Activated CD4-positive, alpha-beta T cell treated with anti-CD3 and anti-CD28 coated beads, Interleukin-2, amount 50 U/mL, for 4 hours (primary cell): ENCODE results near the gene KCNK4.

ENCODE experiments used
- DNase-seq, 2 experiments: peaks; one replicate each; pipeline ENCODE4 v3.0.0-alpha.2; 2020

Gene KCNK4

DNA sequence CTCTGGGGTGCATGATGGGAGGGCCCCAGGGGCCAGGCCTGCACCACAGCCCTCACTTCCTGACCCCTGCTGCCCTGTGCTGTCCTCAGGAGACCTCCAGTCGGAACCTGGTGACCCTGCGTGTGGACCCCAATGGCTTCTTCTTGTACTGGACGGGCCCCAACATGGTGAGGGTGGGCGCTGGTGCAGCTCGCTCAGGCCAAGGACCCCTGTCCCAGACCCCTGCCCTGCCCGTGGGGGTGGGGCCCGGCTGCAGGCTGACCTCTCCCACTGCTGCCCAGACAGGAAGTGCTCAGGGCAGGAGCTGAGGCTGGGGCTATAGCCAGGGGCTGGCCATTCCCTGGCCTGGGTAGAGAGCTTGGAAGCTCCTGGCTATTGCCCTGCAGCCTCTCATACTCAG lies 36.8 kb upstream of the KCNK4 start:
- DNase-seq = no peak

DNA sequence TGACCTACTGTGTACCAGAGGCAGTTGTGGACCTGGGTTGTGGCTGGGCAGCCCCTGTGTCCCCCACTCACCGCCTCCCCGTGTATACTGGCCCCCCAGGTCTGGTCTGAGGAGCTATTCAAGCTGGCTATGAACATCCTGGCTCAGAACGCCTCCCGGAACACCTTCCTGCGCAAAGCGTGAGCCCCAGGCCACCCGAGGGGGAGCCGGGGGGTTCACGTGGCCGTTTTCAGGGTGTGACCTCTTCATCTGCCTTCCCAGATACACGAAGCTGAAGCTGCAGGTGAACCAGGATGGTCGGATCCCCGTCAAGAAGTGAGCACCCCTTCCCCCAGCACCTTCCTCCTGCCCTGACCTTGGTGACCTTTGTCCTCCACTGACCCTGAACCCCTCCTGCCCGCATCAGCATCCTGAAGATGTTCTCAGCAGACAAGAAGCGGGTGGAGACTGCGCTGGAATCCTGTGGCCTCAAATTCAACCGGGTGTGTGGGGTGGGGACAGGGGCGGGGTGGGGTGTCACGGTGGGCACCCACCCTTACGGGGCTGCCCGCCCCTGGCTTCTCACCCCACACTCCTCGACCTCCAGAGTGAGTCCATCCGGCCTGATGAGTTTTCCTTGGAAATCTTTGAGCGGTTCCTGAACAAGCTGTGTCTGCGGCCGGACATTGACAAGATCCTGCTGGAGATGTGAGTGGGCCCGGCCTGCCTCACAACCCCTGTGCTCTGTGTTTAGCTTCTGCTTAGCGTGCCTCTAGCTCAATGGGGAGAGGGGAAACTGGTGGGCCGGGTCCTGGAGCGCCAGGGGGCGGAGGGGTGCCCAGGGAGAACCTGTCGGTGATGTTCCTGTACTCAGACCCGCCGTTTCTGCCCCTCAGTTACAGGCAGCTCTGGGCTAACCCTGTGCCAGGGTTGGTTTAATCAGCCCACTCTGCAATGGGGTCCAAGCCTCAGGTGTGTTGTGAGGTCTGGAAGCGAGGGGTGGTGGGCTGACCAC lies 35.7 kb upstream of the KCNK4 start:
- no peak for DNase-seq

DNA sequence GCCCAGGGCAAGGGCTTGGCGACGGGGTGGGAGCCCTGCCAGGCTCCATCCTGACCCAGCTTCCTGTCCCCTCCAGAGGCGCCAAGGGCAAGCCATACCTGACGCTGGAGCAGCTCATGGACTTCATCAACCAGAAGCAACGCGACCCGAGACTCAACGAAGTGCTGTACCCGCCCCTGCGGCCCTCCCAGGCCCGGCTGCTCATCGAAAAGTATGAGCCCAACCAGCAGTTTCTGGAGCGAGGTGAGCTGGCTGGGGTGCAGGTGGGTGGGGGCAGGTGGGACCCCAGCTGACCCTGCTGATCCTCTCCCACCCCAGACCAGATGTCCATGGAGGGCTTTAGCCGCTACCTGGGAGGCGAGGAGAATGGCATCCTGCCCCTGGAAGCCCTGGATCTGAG lies 34.8 kb upstream of the KCNK4 start:
- DNase-seq = no peak

DNA sequence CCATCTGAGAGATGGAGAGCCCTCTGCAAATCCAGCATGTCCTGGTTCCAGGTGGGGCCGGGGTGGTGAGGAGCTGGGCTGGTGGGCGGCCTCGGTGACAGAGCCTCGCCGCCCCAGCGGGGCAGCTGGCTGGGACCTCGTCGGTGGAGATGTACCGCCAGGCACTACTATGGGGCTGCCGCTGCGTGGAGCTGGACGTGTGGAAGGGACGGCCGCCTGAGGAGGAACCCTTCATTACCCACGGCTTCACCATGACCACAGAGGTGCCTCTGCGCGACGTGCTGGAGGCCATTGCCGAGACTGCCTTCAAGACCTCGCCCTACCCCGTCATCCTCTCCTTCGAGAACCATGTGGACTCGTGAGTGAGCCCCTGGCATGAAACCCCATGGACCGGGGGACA lies 32.7 kb upstream of the KCNK4 start:
- DNase-seq = no peak

DNA sequence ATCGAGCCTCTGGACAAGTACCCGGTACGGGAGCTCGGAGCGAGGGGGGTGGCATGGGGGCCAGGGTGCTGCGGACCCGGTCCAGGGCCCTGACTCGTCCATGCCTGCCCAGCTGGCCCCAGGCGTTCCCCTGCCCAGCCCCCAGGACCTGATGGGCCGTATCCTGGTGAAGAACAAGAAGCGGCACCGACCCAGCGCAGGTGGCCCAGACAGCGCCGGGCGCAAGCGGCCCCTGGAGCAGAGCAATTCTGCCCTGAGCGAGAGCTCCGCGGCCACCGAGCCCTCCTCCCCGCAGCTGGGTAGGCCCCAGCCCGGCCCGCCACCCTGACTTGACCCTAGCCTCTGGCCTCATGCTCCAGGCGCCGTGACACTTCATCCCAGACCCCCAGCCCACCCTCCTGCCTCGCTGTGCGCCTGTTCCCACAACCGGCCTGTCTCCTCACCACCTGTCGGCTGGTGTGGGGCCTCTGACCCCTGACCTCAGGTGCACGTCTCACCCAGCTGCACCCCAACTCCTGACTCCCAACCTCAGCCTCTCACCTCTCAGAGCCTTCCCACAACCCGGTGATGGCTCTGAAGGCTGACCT lies 32.1 kb upstream of the KCNK4 start:
- DNase-seq = no peak

DNA sequence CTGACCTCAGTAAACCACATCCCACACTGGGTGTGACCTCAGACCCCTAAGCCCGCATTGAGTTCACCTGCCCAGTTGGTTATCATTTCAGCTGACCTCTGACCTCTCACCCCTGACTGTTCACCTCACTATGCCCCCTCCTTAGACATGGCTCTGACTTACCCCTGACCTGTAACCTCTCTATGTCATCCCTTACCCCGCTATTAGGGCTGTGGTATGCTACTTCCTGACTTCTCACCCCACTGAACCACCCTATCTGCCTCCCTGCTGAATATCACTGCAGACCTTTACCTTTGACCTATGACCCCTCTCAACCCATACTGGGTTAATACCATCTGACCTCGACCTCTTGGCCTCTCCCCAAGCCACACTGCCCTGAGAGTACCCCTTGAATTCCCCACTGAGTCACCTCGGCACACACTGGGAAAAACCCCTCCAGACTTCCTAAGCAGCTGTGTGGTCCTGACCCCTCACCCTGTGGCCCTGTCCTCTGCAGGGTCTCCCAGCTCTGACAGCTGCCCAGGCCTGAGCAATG lies 31.5 kb upstream of the KCNK4 start:
- no peak for DNase-seq

DNA sequence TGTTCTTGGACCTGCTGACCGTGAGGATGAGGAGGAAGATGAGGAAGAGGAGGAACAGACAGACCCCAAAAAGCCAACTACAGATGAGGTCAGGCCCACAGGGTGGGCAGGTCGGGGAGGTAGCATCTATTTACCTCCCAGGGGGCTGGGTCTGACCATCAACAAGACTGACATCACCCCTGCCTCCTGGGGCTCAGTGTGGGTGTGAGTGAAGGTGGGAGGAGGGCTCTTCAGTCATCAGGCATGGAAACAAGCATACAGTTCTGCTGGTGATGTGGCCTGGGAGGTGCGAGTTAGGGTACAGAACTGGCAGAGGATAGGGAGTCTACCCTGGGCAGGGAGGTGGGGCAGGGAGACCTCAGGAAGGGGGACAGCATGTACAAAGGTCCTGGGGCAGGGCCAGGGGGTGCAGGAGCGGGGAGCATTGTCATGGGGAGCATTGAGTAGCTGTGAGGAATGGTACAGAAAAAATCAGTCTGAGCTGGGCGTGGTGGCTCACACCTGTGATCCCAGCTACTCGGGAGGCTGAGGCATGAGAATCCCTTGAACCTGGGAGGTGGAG lies 30.9 kb upstream of the KCNK4 start:
- DNase-seq = no peak

DNA sequence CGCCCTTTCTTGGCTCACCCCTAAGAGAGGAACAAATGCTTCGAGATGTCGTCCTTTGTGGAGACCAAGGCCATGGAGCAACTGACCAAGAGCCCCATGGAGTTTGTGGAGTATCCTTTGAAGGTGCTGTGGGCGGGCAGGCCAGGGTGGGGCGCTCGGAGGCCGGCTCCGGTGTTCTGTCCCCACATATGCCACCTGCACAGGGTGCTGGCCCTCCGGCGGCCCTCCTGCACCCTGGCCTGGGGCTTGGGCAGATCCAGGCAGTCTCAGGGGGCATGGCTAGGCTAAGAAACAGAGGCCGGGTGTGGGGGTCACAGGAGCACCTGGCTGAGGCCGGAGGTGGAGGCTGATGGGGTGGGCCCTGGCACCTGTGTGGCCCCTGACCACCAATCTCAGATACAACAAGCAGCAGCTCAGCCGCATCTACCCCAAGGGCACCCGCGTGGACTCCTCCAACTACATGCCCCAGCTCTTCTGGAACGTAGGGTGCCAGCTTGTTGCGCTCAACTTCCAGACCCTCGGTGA lies 29.5 kb upstream of the KCNK4 start:
- DNase-seq = no peak

DNA sequence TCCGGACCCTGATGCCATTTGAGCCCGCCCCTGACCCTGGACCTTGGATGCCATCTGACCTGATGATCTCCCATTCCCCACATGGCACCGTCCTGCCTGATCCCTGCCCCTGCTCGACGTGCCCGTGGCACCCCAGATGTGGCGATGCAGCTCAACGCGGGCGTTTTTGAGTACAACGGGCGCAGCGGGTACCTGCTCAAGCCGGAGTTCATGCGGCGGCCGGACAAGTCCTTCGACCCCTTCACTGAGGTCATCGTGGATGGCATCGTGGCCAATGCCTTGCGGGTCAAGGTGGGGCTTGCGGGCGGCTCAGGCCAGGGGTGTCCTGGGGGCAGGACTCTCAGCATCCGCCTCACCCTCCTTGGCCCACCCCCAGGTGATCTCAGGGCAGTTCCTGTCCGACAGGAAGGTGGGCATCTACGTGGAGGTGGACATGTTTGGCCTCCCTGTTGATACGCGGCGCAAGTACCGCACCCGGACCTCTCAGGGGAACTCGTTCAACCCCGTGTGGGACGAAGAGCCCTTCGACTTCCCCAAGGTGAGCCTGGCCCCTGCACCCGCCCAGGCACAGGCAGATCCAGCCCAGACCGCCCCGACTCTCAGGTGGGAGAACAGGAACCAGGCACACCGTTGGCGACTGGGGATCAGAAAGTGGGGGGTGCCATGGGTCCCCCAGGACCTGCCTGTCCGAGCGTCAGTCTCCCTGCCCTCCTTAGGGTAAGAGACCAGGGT lies 28.7 kb upstream of the KCNK4 start:
- DNase-seq = no peak

DNA sequence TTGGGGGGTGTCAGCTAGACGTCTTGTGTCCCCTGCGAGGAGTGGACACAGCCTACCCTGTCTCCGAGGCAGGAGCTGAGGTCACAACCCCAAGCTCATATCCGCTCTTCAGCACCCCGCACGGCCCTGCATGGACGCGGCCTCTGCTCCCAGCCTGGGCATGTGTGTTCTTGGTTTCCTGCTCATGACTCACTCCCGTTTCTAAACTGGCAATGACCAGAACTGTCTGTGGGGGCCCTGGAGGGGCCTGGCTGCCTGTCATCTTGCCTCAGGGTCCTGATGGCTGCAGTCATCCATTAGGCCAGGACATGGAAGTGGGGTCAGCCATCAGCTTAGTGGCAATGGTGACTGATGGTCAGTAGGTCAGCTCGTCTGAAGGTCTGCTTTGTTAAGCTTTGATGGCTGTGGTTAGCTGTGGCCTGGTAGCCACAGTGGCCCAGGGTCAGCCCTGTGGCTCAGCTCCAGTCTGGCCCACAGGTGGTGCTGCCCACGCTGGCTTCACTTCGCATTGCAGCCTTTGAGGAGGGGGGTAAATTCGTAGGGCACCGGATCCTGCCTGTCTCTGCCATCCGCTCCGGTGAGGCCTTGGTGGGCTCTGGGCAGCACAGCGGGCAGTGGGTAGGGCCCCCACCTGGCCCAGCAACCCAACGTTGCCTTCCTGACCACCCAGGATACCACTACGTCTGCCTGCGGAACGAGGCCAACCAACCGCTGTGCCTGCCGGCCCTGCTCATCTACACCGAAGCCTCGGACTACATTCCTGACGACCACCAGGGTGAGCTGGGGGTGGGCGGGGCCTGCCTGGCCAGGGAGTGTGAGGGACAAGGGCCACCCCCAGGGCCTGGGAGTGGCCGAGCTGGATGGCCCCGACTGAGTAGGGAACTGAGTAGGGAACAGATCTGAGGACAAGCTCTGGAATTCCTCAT lies 27.8 kb upstream of the KCNK4 start:
- DNase-seq = no peak

DNA sequence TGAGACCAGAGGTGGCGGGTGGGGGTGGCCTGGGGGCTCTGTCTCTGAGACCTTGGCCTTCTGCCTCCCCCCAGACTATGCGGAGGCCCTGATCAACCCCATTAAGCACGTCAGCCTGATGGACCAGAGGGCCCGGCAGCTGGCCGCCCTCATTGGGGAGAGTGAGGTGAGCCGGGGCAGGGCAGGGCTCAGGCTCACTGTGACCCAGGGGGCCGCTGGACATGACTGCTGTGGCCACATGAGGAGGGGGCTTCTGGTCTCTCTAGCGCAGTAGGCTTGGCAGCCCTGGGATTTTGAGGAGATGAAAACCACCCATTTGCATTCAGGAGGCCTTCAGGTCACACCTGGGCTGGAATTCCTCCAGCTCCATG lies 27.2 kb upstream of the KCNK4 start:
- no peak for DNase-seq

DNA sequence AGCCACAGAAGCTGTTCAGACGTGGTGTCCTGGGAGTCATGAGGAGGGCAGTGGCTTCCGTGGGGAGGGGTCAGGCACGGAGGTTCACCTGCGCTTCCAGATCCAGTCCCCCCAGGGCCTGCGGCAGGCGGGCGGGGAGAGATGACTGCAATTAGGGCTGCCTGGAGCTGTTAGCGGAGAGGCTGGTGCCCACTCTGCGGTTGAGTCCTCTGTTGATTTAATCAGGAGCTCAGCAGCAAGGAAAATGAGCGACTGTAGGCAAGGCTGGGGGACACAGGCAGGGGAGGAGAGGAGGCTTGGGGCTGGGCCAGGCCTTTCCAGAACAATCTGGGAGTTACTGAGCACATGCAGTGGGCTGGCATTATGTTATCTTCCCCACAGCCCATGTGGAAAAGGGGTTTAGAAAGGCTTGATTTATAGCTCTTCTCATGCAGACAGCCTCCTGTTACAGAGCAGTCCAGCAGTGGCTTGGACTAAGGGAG lies 26.7 kb upstream of the KCNK4 start:
- no peak for DNase-seq

DNA sequence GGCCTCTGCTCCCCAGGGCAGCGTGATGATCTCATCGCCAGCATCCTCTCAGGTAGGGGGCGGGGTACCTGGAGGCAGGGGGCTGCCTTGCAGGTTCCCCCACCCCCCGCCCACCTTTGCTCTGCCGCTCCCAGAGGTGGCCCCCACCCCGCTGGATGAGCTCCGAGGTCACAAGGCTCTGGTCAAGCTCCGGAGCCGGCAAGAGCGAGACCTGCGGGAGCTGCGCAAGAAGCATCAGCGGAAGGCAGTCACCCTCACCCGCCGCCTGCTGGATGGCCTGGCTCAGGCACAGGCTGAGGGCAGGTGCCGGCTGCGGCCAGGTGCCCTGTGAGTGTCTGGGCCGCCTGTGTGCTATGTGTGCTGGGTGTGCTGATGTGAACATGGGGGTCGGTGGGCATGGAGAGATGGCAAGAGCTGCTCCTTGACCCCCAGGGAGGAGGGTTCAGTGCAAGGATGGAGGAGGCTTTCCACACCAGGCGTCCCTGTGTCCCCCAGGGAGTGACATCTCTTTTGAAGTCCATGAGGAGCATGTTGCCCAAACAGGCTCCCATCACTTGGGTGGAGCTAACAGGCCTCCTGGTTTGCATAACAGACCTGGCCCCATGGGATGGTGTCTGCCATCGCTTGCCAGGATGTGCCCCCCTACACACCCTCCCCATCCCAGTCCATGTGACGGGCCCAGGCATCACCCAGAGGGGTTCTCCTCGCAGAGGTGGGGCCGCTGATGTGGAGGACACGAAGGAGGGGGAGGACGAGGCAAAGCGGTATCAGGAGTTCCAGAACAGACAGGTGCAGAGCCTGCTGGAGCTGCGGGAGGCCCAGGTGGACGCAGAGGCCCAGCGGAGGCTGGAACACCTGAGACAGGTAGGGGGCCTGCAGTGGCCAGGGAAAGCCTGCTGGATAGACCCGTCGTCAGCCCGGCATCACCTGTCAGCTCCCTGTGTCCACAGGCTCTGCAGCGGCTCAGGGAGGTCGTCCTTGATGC lies 25.6 kb upstream of the KCNK4 start:
- DNase-seq = no peak

DNA sequence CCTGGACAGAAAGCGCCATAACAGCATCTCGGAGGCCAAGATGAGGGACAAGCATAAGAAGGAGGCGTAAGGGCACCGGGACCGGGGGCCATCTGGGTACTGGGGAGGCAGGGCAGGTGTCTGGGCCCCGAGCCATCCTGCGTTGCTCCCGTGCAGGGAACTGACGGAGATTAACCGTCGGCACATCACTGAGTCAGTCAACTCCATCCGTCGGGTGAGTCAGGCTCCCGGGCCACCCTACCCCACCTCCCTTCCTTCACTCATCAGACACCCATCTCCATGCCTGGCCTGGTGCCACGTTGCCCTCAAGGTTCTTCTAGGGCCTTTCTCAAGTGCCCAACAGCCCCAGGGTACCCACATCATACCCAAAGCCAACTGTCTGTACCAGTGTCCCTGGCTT lies 24.8 kb upstream of the KCNK4 start:
- no peak for DNase-seq

DNA sequence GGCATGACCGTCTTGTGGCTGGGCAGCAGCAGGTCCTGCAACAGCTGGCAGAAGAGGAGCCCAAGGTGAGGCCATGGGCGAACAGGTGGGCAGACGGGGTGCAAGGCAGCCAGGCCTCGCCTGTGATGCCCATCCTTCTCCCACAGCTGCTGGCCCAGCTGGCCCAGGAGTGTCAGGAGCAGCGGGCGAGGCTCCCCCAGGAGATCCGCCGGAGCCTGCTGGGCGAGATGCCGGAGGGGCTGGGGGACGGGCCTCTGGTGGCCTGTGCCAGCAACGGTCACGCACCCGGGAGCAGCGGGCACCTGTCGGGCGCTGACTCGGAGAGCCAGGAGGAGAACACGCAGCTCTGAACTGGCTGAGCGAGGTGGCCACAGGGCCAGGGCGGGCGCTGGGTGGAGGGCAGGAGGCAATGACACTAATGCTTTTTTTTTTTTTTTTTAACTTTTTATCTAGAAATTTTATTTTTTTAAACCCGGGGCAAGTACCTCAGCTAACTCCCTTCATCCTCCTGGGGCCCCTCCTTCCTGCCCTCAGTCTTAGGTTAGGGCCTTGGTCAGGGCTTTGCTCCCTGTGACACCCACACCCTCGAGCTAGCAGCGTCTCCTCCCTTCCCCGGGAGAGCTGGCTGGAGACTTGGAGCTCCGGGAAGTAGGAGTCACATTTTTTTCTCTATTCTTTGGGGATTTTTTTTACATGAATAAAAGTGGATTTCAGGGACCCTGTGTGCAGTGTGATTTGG lies 23.7 kb upstream of the KCNK4 start:
- DNase-seq = no peak

DNA sequence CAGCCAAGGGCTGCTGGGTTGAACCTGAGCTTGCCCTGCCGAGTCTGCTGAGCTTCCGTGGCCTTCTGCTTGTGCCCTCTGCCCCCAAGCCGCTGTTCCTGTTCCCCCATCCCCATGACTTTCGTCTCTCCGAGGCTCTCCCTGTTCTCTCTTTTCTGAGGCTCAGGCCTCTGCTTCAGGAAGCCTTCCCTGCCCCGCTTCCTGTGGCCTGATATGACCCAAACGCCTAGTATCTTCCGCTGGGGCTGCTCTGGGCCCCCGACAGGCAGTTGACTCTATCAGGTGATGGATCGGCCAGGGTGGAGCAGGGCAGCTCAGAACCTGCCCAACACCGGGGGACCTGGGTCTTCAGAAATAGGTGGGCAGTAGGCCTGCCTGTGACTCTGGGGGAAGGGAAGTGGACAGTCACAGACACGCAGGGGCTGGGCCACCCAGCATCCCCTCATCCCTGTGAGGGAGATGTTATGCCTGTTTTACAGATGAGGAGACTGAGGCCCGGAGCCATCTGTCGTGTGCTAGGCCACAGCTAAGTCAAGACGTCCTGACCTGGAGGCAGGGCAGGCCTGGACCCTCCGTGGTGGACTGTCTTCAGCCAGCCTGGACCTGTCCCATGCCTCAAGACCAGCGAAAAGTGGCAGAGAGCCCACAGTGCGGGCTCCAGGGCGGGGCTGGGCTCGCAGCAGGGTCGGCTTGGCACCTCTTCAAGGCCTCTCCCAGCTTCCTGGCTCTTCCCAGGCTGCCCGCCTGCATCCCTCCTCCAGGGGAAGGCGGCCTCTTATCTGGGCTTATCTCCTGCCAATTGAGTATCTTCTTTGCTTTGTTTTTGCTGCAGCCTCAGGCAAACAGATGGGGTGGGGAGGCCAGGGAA lies 22.8 kb upstream of the KCNK4 start:
- DNase-seq = no peak

DNA sequence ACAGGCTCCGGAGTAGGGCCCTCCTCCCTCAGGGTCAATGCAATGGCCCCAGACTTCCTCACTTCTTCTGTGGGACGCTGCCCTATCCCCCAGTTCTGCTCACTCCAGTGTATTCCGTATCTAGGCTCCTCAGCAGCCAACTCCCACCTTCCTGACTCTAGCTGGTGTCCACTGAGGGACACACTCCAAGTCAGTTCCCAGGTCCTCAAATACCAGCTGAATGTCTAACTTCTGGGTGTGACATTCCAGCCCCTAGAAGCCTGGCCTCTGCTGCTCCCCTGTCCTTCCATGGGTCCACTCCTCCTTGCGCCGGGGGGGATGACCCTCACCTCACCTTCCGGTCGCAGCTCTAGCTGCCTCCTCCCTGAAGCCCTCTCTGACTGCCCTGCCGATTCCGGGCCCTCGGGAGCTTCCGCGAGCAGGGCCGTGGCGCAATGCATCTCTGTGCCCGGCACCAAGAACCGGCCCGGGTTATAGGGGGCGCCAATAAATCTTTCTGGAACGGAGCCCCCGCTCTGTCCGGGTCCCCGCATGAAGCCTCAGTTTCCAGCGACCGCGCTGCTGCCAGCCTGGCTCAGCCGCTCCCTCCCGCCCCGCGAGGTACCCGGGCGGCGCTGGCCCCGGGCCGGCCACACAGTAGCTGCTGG lies 22.1 kb upstream of the KCNK4 start:
- no peak for DNase-seq
